ENCODE measurements around the gene VCAN.

The VCAN gene

GRCh38 chr5:83531661-83532060 is 60.1 kb downstream of the VCAN start:
- DNase-seq (ENCODE audit: low spot score) = no peak

- no peak for DNase-seq (ENCODE audit: low spot score)
Observed at GRCh38 chr5:83538786-83539462, 67.4 kb downstream of the VCAN start.

- no peak for DNase-seq (ENCODE audit: low spot score)
Observed at GRCh38 chr5:83539463-83539790, 67.9 kb downstream of the VCAN start.

- no peak for DNase-seq (ENCODE audit: low spot score)
Observed at GRCh38 chr5:83540105-83540504, 68.6 kb downstream of the VCAN start.

DNA sequence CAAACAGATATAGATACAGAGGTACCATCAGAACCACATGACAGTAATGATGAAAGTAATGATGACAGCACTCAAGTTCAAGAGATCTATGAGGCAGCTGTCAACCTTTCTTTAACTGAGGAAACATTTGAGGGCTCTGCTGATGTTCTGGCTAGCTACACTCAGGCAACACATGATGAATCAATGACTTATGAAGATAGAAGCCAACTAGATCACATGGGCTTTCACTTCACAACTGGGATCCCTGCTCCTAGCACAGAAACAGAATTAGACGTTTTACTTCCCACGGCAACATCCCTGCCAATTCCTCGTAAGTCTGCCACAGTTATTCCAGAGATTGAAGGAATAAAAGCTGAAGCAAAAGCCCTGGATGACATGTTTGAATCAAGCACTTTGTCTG is 69.2 kb downstream of the VCAN start:
- no peak for DNase-seq (ENCODE audit: low spot score)

- no peak for DNase-seq (ENCODE audit: low spot score)
Observed at GRCh38 chr5:83542839-83543238, 71.3 kb downstream of the VCAN start.

GRCh38 chr5:83543898-83544297 is 72.4 kb downstream of the VCAN start:
- DNase-seq (ENCODE audit: low spot score) = no peak

GRCh38 chr5:83547161-83547560 is 75.6 kb downstream of the VCAN start:
- no peak for DNase-seq (ENCODE audit: low spot score)

- DNase-seq (ENCODE audit: low spot score) = no peak
Observed at GRCh38 chr5:83547889-83548288, 76.3 kb downstream of the VCAN start.

DNA sequence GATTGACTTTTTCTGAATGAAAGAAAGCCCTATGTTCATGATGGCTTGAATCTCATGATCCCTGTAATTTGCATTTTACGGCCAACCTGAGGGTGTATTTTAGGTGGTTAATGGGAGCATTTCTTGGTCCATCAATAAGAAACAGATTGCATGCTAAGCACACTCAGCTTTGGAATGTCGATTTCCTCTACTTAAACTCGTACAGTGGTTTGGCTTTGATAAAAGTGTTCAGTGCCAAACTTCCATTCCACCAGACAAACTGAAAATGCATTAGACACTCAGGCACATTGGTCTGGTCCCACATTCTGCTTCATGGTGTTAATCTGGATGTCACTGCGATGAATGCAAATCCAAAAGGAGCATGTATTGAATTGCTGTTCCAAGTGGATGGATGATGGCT is 77.0 kb downstream of the VCAN start:
- no peak for DNase-seq (ENCODE audit: low spot score)

GRCh38 chr5:83549076-83549475 is 77.5 kb downstream of the VCAN start:
- DNase-seq (ENCODE audit: low spot score) = no peak

DNA sequence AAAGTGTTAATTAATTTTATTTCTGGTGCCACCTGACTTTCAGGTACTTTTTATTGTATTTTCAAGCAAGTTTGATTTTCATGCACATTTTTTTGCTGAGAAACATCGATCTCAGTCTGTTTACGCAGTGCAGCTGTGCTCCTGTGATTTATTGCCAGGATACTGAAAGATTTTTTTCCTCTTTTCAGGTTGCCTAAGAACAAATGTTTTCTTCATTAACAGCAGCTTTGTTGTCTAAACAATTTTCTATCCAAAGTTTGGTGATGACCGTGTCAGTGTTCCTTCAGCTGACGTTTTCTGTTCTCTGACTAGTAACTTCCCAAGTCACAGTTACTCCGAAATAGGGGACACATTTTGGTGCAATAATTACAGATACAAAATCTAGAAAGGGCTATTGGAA is 78.1 kb downstream of the VCAN start:
- DNase-seq (ENCODE audit: low spot score) = no peak

DNA sequence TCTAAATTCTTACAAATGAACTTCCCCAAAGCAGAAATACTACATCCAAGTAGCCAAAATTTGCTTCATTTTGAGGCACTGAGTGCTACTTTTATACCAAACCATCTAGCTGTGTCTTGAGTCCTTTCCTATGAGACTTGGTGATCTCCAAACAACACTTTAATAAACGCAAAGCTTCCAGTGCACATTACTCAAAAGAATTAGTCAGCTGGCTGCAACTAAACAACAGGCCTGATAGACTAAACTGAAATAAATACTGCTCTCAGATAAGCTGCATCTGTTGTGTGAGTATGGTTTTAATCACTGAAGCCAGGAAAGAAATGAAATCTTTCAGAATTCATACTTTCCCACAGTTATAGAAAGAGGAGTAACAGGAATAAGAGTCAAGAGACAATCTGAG is 80.3 kb downstream of the VCAN start:
- no peak for DNase-seq (ENCODE audit: low spot score)

DNA sequence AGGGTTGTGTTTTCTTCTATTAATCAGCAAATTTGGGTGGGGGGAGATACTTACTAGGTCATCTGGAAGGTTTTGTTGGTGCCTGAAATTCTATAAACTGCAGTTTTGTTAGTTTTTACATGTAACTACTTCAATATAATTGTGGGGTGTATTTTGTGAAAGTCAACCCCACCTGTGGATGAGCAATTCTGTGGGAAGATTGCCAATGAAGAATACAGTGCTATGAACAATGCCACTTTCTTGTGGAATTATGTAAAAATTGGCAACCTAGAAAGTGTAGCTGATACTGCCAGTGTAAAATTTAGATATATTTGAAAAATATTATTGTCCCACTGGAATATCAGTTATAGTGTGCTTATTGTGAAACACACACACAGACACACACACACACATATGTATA is 80.7 kb downstream of the VCAN start:
- DNase-seq (ENCODE audit: low spot score) = no peak

- no peak for DNase-seq (ENCODE audit: low spot score)
Observed at GRCh38 chr5:83553000-83553486, 81.5 kb downstream of the VCAN start.

GRCh38 chr5:83554133-83554532 is 82.6 kb downstream of the VCAN start:
- DNase-seq (ENCODE audit: low spot score) = no peak

DNA sequence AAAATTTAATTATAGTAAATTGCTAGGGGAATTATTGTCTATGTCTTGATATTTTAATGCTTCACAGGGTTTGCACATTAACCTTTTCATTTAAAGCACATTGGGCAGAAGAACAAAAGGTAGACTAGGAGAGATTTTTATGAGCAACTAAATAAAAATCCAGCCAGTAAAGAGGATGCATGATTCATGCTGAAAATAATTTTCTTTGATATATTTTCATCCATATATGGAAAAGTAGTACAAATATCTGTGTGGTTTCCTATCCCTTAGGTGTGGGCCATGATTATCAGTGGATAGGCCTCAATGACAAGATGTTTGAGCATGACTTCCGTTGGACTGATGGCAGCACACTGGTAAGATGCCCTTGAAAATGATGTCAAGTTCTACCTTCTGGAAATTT is 83.1 kb downstream of the VCAN start:
- no peak for DNase-seq (ENCODE audit: low spot score)

GRCh38 chr5:83555263-83555662 is 83.7 kb downstream of the VCAN start:
- DNase-seq (ENCODE audit: low spot score) = no peak

GRCh38 chr5:83556190-83556589 is 84.6 kb downstream of the VCAN start:
- no peak for DNase-seq (ENCODE audit: low spot score)

DNA sequence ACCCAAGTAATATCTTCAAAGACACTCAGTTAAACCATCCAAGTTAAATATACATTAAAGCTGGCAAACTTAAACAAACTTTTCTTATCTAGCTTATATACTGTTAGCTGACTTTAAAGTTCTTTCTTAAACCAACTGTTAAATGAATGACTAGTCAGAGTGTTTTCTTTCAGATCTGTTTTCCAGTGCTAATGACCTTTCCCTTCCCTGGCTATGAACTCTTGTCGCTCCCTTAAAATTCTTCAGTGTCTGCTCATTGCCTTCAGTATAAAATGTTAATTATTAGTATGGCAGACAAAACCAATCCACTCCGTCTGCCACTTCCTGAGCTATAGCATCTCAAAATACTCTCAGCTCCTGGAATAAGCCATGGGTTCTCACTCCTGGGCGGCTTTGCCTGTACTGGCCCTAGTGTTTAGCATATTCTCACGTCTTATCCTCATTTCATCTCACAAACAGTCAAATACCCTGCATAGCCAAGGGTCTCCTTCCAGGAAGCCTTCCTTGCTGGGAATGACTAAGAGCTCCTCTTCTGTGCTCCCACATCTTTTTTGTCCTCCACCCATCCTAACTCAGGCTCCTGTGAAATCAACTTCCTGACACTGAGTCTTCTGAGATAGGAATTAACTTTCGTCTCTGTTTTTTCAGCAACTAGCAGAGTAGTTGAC is 87.7 kb downstream of the VCAN start:
- no peak for DNase-seq (ENCODE audit: low spot score)

- DNase-seq (ENCODE audit: low spot score) = no peak
Observed at GRCh38 chr5:83562071-83562606, 90.6 kb downstream of the VCAN start.

- DNase-seq (ENCODE audit: low spot score) = no peak
Observed at GRCh38 chr5:83562791-83563557, 91.4 kb downstream of the VCAN start.

GRCh38 chr5:83563631-83564030 is 92.1 kb downstream of the VCAN start:
- DNase-seq (ENCODE audit: low spot score) = no peak
